IPS-NIHi7 (cell line): ENCODE measurements around the gene SERINC5.
"Not testable (repeated sequence)": the region's sequence is repeated elsewhere in the genome, so short reads cannot be mapped to it uniquely, and the experiment has no call there.

Experiments used
- DNase-seq: peaks from one replicate; pipeline ENCODE4 v3.0.0; 2012; ENCODE audit warnings: mixed read lengths; ENCODE audit errors: extremely low spot score

SERINC5 gene

DNA sequence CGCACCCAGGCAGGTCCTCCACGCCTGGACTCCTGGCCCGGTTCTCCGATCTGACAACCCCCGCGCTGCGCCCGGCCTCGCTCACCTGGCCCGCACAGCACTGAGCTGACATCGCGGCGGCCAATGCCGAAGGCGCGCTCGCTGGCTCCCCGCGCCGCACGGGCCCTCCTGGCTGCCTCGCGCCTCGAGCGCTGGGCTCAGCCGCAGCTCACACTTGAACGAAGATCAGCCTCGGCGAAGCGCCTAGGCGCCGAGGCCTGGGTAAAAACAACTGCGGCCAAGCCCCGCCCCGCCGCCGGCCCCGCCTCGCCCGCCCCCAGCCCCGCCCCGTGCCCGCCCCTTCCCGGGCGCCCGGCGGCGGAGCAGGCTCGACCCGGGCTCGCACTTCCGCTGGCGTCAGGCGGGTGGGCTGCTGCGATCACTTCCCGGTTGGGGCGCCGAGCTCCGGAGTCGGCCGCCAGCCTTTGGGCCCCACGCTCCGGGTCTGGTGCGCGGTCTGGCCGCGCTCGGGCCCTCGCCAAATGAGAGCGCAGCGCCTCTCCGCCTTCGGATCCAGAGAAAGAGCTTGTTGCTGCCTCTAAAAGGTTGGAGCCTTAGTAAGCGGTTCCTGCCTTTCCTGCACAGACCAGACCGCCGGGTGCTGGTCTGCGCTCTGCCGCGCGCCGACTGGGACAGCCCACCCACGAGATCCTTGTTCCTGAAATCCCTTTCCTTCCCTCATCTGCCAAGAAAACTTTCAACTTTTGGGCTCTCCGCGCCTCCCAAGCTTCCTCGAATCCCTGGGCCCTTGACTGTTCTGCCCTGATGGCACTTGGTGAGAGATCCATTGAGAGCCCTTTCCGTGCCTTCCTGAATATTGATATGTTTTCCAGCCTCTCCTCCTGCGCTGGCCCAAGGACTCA is at the start of gene SERINC5:
Gene SERINC5, minus strand, starts transcription at position 238 of the 902 bp plus-strand sequence. Its CDS starts 126 bp downstream, at position 112.
- DNase-seq: peak; percentile 87

DNA sequence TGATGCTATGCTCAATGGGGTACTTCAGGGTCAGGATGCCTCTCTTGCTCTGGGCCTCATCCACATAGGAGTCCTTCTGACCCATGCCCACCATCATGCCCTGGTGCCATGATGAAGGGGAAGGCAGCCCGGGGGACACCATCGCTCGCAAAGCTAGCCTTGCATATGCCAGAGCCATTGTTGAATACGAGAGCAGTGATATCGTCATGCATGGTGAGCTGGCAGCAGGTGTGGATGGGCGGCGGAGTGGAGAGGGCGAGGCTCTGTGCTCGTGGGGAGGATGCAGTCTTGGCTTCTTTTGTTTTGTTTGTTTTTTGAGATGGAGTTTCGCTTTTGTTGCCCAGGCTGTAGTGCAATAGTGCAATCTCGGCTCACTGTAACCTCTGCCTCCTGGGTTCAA is 46.8 kb upstream of the SERINC5 start:
- DNase-seq: no peak

DNA sequence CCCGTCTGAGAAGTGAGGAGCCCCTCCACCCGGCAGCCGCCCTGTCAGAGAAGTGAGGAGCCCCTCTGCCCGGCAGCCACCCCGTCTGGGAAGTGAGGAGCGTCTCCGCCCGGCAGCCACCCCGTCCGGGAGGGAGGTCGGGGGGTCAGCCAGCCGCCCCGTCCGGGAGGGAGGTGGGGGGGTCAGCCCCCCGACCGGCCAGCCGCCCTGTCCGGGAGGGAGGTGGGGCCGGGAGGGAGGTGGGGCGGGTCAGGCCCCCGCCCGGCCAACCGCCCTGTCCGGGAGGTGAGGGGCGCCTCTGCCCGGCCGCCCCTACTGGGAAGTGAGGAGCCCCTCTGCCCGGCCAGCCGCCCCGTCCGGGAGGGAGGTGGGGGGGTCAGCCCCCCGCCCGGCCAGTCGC is 45.5 kb upstream of the SERINC5 start:
- DNase-seq: not testable (repeated sequence)

DNA sequence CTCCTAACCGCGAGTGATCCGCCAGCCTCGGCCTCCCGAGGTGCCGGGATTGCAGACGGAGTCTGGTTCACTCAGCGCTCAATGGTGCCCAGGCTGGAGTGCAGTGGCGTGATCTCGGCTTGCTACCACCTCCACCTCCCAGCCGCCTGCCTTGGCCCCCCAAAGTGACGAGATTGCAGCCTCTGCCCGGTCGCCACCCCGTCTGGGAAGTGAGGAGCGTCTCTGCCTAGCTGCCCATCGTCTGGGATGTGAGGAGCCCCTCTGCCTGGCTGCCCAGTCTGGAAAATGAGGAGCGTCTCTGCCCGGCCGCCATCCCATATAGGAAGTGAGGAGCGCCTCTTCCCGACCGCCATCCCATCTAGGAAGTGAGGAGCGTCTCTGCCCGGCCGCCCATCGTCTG is 44.9 kb upstream of the SERINC5 start:
- DNase-seq: not testable (repeated sequence)

DNA sequence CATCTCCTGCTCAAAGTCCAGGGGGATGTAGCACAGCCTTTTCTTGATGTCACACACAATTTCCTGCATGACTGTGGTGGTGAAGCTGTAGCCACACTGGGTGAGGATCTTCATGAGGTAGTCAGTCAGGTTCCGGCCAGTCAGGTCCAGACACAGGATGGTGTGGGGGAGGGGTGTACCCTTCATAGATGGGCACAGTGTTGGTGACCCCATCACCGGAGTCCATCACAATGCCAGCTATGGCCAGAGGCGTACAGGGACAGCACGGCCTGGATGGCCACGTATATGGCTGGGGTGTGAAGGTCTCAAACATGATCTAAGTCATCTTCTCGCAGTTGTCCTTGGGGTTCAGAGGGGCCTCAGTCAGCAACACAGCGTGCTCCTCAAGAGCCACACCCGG is 44.3 kb upstream of the SERINC5 start:
- DNase-seq: no peak

DNA sequence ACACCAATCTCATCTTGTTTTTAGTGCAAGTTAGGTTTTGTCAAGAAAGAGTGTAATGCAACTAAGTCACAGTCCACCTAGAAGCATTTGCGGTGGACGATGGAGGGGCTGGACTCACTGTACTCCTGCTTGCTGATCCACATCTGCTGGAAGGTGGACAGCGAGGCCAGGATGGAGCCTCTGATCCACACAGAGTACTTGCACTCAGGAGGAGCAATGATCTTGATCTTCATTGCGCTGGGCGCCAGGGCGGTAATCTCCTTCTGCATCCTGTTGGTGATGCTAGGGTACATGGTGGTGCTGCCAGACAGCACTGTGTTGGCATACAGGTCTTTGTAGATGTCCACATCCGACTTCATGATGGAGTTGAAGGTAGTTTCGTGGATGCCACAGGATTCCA is 43.8 kb upstream of the SERINC5 start:
- no peak for DNase-seq

DNA sequence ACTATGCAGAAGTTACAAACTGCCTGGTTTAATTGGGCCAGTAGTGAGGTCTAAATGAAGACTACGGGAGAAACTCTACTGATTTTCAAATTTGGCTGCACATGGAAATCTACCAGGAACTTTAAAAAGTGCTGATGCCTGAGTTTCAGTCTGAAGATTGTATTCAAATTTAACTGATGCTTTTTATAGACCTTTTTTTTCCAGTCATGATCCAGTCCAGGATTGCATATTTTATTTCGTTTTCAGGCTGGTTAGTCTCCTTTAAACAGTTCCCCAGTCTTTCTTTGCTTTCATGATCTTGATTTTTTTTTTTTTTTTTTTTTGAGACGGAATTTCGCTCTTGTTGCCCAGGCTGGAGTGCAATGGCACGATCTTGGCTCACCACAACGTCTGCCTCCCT is 40.3 kb upstream of the SERINC5 start:
- DNase-seq: no peak

DNA sequence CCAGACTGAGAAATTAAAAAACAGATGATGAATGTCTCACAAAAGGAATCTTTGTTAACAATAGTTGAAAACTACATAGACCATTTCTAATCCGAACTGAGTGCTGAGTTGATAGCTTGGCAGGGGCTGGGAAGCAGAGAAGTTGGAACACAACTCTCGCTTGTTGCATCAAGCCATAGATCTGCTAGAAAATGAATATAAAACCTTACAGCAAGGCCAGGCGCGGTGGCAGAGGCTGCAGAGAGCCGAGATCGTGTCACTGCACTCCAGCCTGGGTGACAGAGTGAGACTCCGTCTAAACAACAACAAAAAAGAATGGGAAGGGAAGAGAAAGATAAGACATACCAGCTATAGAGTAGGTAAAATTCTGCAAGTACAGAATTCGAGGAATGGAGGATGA is 35.9 kb upstream of the SERINC5 start:
- no peak for DNase-seq

DNA sequence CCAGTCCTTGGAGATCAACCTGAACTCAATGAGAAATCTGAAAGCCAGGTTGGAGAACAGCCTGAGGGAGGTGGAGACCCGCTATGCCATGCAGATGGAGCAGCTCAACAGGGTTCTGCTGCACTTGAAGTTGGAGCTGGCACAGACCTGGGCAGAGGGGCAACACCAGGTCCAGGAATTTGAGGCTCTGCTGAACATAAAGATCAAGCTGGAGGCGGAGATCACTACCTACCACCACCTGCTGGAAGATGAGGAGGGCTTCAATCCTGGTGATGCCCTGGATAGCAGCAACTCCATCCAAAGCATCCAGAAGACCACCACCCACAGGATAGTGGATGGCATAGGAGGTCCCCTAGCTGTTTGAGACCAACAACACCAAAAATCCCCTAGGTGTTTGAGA is 33.5 kb upstream of the SERINC5 start:
- DNase-seq: no peak

DNA sequence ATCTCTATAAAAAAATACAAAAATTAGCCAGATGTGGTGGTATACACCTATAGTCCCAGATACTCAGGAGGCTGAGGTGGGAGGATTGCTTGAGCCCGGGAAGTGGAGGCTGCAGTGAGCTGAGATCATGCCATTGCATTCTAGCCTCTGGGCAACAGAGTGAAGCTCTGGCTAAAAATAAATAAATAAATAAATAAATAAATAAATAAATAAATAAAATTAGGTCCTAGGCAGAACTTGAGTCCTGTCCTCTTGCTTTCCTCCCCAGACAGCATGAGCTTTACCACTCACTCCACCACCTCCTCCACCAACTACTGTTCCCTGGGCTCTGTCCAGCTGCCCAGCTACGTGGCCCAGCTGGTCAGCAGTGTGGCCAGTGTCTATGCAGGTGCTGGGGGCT is 32.3 kb upstream of the SERINC5 start:
- DNase-seq: no peak

DNA sequence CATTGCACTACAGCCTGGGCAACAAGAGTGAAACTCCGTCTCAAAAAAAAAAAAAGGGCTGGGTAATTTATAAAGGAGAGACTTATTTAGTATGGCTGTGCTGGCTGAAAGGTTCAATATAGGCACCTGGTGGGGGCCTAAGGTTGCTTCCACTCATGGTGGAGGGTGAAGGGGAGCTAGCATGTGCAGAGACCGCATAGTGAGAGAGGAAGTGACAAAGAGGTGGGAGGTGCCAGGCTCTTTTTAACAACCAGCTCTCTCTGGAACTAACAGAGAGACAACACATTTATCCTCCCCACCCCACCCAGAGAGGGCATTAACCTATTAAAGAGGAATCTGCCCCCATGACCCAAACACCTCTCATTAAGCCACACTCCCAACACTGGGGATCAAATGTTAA is 28.9 kb upstream of the SERINC5 start:
- no peak for DNase-seq

DNA sequence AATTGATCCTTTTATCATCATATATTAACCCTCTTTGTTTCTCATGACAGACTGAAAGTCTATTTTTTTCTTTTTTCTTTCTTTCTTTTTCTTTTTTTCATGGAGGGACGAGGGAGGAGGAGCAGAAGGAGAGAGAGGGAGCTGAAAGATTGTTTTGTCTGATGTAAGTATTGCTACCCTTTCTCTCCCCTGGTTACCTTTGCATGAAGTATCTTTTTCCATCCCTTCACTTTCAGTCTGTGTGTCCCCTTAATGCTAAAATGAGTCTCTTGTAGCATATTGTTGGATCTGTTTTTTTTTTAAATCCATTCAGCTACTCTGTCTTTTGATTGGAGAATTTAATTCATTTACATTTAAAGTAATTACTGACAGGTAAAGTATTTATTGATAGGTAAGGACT is 27.5 kb upstream of the SERINC5 start:
- DNase-seq: no peak

DNA sequence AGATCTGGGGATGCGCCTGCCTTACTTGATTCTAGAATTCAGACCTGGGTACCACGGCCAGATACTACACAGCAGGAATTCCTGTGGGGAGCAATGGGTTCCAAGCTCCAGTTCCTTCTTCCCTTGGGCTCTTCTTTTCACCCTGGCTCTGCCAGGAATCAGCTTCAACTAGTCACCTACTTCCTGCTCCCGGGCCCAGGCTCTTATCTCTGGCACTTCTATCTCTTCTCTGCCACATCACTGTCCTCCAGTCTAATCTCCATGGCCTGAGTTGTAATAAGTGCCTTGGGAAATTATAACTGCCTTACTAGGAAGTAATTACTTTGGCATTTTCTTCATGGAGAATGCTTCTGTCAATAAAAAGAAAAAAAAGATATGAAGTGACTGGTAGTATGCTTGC is 26.2 kb upstream of the SERINC5 start:
- no peak for DNase-seq

DNA sequence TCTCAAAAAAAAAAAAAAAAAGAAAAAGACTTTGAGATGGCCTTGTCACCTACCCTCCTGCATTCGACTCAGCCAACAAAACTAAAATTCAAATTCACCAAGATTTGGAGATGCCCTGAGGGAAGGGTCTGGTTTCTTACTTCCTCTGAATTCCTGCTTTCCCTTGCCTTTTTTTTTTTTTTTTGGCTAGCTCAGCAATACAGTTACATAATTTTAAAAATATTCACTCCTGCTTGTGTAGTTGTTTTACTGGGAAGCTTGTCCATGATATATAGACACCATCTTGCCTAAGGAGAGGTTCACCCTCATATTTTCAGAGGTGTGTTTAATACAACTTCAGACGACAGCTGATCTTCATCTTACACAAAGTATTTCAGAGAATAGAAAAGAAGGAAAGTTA is 21.3 kb upstream of the SERINC5 start:
- DNase-seq: no peak

DNA sequence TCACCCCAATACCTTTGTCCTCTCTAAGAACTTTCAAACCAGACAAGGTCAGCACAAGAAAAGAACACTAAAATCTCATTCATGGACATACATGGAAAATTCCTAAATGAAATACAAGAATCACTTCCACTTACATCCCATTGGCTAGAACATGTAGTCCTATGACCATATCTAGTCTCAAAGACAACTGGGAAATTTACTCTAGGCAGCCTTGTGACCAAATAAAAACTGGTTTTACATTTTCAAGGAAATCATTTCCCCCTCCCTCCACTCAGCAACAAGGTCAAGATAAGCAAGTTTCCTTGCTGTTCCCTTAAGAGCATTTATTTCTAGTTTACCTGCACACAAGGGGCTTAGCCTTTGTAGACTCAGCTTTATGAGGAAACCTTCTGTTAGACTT is 20.3 kb upstream of the SERINC5 start:
- no peak for DNase-seq

DNA sequence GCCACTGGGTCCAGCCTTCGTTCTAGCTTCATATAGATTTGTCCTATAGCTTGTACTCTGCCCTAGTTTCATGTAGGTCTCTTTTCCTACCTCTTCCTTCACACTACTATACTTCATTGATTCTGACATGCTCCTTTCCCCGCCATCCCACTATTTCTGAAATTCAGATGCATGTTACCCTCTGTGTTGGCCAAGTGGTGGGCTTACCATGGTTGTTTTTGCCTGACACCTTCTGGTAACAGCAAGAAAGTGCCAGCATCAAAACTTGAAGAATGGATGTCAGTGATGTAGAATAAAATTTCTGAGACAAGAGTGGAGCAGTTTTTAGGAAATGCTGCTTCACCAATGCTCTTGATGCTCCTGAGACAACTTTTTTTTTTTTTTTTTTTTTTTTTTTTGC is 19.5 kb upstream of the SERINC5 start:
- peak; percentile 56 for DNase-seq

DNA sequence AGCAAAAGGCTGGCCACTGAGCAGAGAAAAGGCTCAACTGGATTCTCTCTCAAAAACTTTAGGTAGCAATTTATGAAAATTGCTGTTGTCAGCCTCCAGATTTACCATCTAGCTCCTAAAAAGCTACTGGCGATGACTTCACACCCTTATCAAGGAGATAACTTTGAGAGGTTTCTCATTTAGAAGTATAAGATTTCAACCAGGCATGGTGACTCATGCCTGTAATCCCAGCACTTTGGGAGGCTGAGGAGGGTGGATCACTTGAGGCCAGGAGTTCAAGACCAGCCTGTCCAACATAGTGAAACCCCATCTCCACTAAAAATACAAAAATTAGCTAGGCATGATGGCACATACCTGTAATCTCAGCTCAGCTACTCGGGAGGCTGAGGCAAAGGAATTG is 14.7 kb upstream of the SERINC5 start:
- DNase-seq: not testable (repeated sequence)

DNA sequence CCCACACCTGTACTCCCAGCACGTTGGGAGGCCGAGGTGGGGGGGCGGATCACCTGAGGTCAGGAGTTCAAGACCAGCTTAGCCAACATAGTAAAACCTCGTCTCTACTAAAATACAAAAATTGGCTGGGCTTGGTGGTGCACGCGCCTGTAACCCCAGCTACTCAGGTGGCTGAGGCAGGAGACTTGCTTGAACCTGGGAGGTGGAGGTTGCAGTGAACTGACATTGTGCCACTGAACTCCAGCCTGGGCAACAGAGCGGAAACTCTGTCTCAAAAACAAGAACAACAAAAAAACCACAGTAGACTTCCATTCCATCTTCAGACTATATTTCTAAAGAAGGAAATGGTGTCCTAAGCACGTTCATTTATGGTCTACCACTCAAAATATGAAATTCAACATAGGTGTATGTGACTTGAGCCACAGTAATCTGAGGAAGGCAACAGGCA is 14.2 kb upstream of the SERINC5 start:
- DNase-seq: no peak

DNA sequence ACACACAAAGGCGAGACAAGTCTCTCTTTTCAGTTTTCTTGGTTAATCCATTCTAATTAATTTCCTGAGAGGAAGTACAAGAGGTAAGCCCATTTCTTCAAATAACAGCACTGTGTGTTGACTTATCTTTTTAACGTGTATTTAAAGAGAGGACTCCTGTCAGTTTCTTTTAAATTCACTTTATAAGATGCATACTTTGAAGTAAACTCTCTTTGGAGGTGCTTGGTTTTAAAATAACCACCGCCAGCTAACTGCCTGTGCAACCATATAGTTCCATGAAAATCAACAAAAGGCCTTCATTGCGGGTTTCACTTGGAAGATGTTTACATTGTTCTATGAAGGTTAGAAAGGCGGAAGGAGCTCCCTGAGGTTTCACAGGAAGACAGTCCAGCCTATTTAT is 13.1 kb upstream of the SERINC5 start:
- no peak for DNase-seq

DNA sequence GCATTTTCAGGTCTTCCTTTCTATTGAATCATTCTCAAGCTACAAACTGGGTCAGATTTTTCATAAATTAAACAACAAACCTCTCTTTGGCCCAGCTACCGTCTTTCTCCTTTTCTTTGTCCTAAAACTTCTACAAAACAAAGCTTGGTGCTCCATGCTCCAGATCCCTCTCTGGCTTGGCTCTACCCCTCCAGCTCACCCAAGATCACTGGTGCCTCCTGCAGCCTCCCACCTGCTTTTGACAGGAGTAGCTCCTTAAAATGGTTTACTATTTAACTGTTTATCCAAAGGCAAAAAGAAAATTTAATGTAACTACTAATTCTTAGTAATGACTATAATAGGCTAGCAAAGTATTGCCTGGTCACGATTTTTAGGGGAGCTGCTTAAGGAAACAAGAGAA is 10.7 kb upstream of the SERINC5 start:
- no peak for DNase-seq

DNA sequence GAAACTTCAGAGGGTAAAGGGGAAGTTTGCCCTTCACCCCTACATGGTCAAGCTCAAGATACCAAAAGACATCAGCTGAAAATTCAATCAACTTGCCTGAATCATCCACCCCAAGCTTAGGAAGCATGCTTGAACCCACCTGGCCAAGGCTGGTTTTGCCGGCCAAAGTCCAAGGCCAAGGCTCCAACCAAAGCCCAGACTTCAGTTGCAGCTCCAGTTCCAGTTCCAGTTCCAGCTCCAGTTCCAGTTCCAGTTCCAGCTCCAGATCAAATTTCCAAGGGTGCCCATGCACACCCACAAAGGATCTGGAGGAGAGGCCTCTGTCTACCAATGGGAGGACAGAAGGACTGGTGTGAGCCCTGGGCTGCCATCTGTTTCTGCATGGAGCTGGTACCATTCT is 4.6 kb upstream of the SERINC5 start:
- DNase-seq: no peak

DNA sequence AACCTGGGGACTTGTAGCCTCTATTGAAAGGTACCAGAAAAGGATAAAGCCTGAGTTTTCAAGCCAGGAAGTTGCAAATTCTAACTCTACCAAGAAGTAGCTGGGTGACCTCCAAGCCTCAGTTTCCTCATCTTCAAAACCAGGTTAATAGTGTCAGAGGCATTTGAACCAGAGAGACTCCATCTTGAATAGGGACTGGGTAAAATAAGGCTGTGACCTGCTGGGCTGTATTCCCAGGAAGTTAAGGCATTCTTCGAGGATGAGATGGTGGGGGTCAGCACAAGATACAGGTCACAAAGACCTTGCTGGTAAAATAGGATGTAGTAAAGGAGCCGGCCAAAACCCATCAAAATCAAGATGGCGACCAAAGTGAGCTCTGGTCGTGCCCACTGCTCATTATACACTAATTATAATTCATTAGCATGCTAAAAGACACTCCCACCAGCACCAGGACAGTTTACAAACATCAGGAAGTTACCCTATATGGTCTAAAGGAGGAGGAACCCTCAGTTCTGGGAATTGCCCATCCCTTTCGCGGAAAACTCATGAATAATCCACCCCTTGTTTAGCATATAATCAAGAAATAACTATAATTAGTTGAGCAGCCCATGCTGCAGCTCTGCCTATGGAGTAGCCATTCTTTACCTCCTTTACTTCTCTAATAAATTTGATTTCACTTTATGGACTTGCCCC is 3.8 kb upstream of the SERINC5 start:
- no peak for DNase-seq

DNA sequence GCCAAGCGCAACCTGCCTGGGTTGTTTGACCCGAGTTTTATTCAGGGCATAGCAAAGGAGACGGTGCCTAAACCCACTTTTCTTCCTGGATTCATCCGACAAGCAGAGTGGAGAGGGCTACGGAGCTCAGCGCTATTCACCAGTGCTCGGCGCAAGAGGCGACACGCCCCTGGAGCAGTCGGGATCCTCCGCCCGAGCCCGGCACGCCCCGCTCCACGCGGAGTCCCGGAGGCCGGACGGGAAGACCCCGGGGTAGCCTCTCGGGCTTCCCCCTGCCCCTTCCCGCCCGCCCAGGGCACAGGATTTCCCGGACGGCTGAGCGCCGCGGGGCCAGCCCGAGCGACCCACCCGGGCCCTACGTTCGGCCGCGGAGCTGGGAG is 427 bp downstream of the SERINC5 start:
- DNase-seq: peak; percentile 35
